OCI-LY3 (cell line): ENCODE measurements around the gene GRIK2.

Experiments
- CTCF ChIP-seq: fragments of 200-600, 300-600 bp; sonication (generic); IDR thresholded peaks from 2 replicates; pipeline ENCODE4 v1.5.1; 2014; ENCODE audit warnings: antibody characterized with exemption, low read length, low read depth
- EZH2phosphoT487 ChIP-seq: fragments of 200-600 bp; shearing (Covaris generic); IDR thresholded peaks from 2 replicates; pipeline ENCODE4 v1.6.1; 2018; ENCODE audit warnings: antibody characterized with exemption, mixed run types, low read depth

DNA sequence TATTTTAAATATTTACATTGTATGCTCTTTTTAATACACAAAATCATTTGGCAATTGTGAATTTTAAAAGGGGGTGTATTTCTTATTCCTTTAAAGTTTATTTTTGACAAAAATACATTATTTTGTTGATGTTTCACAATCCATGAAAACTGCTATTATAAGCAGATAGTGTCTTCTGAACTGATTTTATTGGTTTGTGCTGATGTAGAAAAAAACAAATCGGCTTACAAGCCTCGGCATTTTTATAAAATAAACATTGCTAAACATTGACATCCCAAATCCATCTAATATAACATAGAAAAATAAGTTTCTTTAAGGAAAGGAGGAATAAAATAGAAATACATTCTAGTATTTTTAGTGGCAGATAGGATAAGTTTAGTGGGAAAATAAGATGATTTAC lies 634.7 kb downstream of the GRIK2 start:
- no peak for TF ChIP-seq CTCF
- TF ChIP-seq EZH2phosphoT487, result no peak
